Stimulated activated CD8-positive, alpha-beta memory T cell treated with anti-CD3 and anti-CD28 coated beads, Interleukin-4, amount 100 ng/mL, for 24 hours (primary cell): ENCODE results near the gene COL18A1.

Experiments used
- DNase-seq: peaks from one replicate; pipeline ENCODE4 v3.0.0-alpha.2; 2020; ENCODE audit warnings: low read depth

The COL18A1 gene

GRCh38 chr21:45401916-45402900, 2.8 kb upstream of the COL18A1 start:
- no peak for DNase-seq

GRCh38 chr21:45403133-45403824, 1.7 kb upstream of the COL18A1 start:
- DNase-seq, result no peak

- DNase-seq, result no peak
Observed at GRCh38 chr21:45403825-45404729, 888 bp upstream of the COL18A1 start.

GRCh38 chr21:45405271-45405818, 380 bp downstream of the COL18A1 start:
- DNase-seq, result no peak

GRCh38 chr21:45405819-45406762, 1.1 kb downstream of the COL18A1 start:
- DNase-seq, result no peak

GRCh38 chr21:45406801-45407628, 2.0 kb downstream of the COL18A1 start:
- no peak for DNase-seq

GRCh38 chr21:45407629-45408247, 2.8 kb downstream of the COL18A1 start:
- no peak for DNase-seq

- DNase-seq, result no peak
Observed at GRCh38 chr21:45408271-45408791, 3.4 kb downstream of the COL18A1 start.

GRCh38 chr21:45408801-45409261, 3.9 kb downstream of the COL18A1 start:
- no peak for DNase-seq

- DNase-seq, result no peak
Observed at GRCh38 chr21:45409466-45410150, 4.6 kb downstream of the COL18A1 start.

GRCh38 chr21:45410151-45410864, 5.3 kb downstream of the COL18A1 start:
- no peak for DNase-seq

- DNase-seq, result no peak
Observed at GRCh38 chr21:45410865-45411809, 6.2 kb downstream of the COL18A1 start.

- DNase-seq, result no peak
Observed at GRCh38 chr21:45411810-45412206, 6.8 kb downstream of the COL18A1 start.

- DNase-seq, result no peak
Observed at GRCh38 chr21:45412491-45412890, 7.5 kb downstream of the COL18A1 start.

GRCh38 chr21:45412909-45413611, 8.1 kb downstream of the COL18A1 start:
- no peak for DNase-seq

- no peak for DNase-seq
Observed at GRCh38 chr21:45413922-45414321, 9.0 kb downstream of the COL18A1 start.
